Muscle layer of colon (tissue), 2 donors: ENCODE data around the gene TMEM114.
"Not testable (repeated sequence)": the region's sequence is repeated elsewhere in the genome, so short reads cannot be mapped to it uniquely, and the experiment has no call there.

Experiments
- H3K27ac ChIP-seq: one replicate; pipeline ENCODE4 v1.7.0; 2013; ENCODE audit warnings: low read depth, mild to moderate bottlenecking, low read length, moderate library complexity
- H3K27me3 ChIP-seq, 2 donors: one replicate each; pipeline ENCODE4 v1.7.0; 2013; ENCODE audit warnings: low read length in 2 of 2, mild to moderate bottlenecking in 2 of 2; ENCODE audit not compliant: insufficient read depth in 2 of 2, control insufficient read depth in 1 of 2
- H3K36me3 ChIP-seq: one replicate; pipeline ENCODE4 v1.7.0; 2013; ENCODE audit warnings: mild to moderate bottlenecking, low read length; ENCODE audit not compliant: insufficient read depth
- H3K4me1 ChIP-seq: one replicate; pipeline ENCODE4 v1.7.0; 2013; ENCODE audit warnings: mild to moderate bottlenecking, low read length; ENCODE audit not compliant: insufficient read depth
- H3K4me3 ChIP-seq, 2 donors: one replicate each; pipeline ENCODE4 v1.7.0; 2013; ENCODE audit warnings: low read length in 2 of 2, low read depth in 1 of 2, mild to moderate bottlenecking in 1 of 2, moderate library complexity in 1 of 2
- H3K9ac ChIP-seq: one replicate; pipeline ENCODE4 v1.7.0; 2013; ENCODE audit warnings: low read length
- H3K9me3 ChIP-seq: one replicate; pipeline ENCODE4 v1.7.0; 2013; ENCODE audit warnings: mild to moderate bottlenecking, low read length
- donor health status: abdominal sarcoma.
- donor health status: Adenocarcinoma of cecum.

Gene TMEM114

GRCh38 chr16:8571061-8571596 lies 19.2 kb downstream of the TMEM114 start:
- Histone ChIP-seq H3K27me3 (peaks cover 8 to 19% of the 10 kb centered on the region in 2 donors), H3K4me3 (no peak overlapping the region), H3K36me3 (no peaks in the 10 kb centered on the region), H3K27ac (no peak overlapping the region), H3K4me1 (no peaks in the 10 kb centered on the region), H3K9ac (no peak overlapping the region), H3K9me3 (no peaks in the 10 kb centered on the region)

GRCh38 chr16:8570393-8570792 lies 19.9 kb downstream of the TMEM114 start:
- not testable (repeated sequence) for H3K9ac ChIP-seq, H3K36me3 ChIP-seq, H3K27ac ChIP-seq, H3K4me1 ChIP-seq, H3K9me3 ChIP-seq, H3K4me3 ChIP-seq
- peaks cover 8 to 19% of the 10 kb centered on the region in 2 donors for H3K27me3 ChIP-seq

GRCh38 chr16:8569650-8570346 lies 20.5 kb downstream of the TMEM114 start:
- H3K4me1 ChIP-seq, result no peaks in the 10 kb centered on the region
- H3K27me3 ChIP-seq, result peaks cover 8 to 19% of the 10 kb centered on the region in 2 donors
- no peaks in the 10 kb centered on the region for H3K9me3 ChIP-seq
- H3K27ac ChIP-seq, result no peak overlapping the region
- no peak overlapping the region for H3K9ac ChIP-seq
- H3K4me3 ChIP-seq, result no peak overlapping the region
- H3K36me3 ChIP-seq, result no peaks in the 10 kb centered on the region

GRCh38 chr16:8568231-8568617 lies 22.1 kb downstream of the TMEM114 start:
- H3K36me3 ChIP-seq, result no peaks in the 10 kb centered on the region
- no peaks in the 10 kb centered on the region for H3K9me3 ChIP-seq
- H3K4me1 ChIP-seq, result no peaks in the 10 kb centered on the region
- H3K27ac ChIP-seq, result no peak overlapping the region
- peaks cover 8 to 14% of the 10 kb centered on the region in 2 donors for H3K27me3 ChIP-seq
- no peak overlapping the region for H3K9ac ChIP-seq
- no peak overlapping the region for H3K4me3 ChIP-seq

GRCh38 chr16:8567355-8568230 lies 22.7 kb downstream of the TMEM114 start:
- no peak overlapping the region for H3K27ac ChIP-seq
- H3K4me3 ChIP-seq, result no peak overlapping the region
- H3K36me3 ChIP-seq, result no peaks in the 10 kb centered on the region
- no peaks in the 10 kb centered on the region for H3K9me3 ChIP-seq
- no peak overlapping the region for H3K9ac ChIP-seq
- H3K4me1 ChIP-seq, result no peaks in the 10 kb centered on the region
- peaks cover 8 to 10% of the 10 kb centered on the region in 2 donors for H3K27me3 ChIP-seq

GRCh38 chr16:8565498-8565897 lies 24.8 kb downstream of the TMEM114 start:
- no peaks in the 10 kb centered on the region for H3K36me3 ChIP-seq

GRCh38 chr16:8564934-8565345 lies 25.4 kb downstream of the TMEM114 start:
- H3K36me3 ChIP-seq, result no peaks in the 10 kb centered on the region
- H3K9ac ChIP-seq, result no peak overlapping the region
- H3K4me1 ChIP-seq, result no peaks in the 10 kb centered on the region
- no peak overlapping the region for H3K27ac ChIP-seq
- peaks cover 8 to 10% of the 10 kb centered on the region in 2 donors for H3K27me3 ChIP-seq
- H3K4me3 ChIP-seq, result no peak overlapping the region
- no peaks in the 10 kb centered on the region for H3K9me3 ChIP-seq

More at GRCh38 chr16:8565498-8565897, 24.8 kb downstream of the TMEM114 start:
- Histone ChIP-seq H3K9ac (no peak overlapping the region), H3K4me3 (no peak overlapping the region), H3K4me1 (no peaks in the 10 kb centered on the region), H3K9me3 (no peaks in the 10 kb centered on the region), H3K27ac (no peak overlapping the region), H3K27me3 (peaks cover 8 to 10% of the 10 kb centered on the region in 2 donors)

GRCh38 chr16:8563944-8564540 lies 26.3 kb downstream of the TMEM114 start:
- not testable (repeated sequence) for H3K9me3 ChIP-seq, H3K27me3 ChIP-seq, H3K27ac ChIP-seq, H3K4me1 ChIP-seq, H3K4me3 ChIP-seq, H3K9ac ChIP-seq, H3K36me3 ChIP-seq

- H3K27ac ChIP-seq, result no peak overlapping the region
- H3K9ac ChIP-seq, result no peak overlapping the region
- H3K27me3 ChIP-seq, result no peaks in the 10 kb centered on the region
- H3K9me3 ChIP-seq, result no peaks in the 10 kb centered on the region
- H3K4me1 ChIP-seq, result no peaks in the 10 kb centered on the region
- H3K4me3 ChIP-seq, result no peak overlapping the region
- no peaks in the 10 kb centered on the region for H3K36me3 ChIP-seq
Observed at GRCh38 chr16:8561496-8561895, 28.8 kb downstream of the TMEM114 start.

GRCh38 chr16:8555400-8555799 lies 34.9 kb downstream of the TMEM114 start:
- no peaks in the 10 kb centered on the region for H3K4me1 ChIP-seq
- H3K27me3 ChIP-seq, result peaks cover 5 to 8% of the 10 kb centered on the region in 2 donors
- H3K4me3 ChIP-seq, result no peak overlapping the region
- H3K9me3 ChIP-seq, result no peaks in the 10 kb centered on the region
- no peak overlapping the region for H3K9ac ChIP-seq
- no peaks in the 10 kb centered on the region for H3K36me3 ChIP-seq
- H3K27ac ChIP-seq, result no peak overlapping the region

GRCh38 chr16:8554881-8555280 lies 35.4 kb downstream of the TMEM114 start:
- Histone ChIP-seq H3K4me3 (no peak overlapping the region), H3K9ac (no peak overlapping the region), H3K27me3 (peaks cover 5 to 8% of the 10 kb centered on the region in 2 donors), H3K9me3 (no peaks in the 10 kb centered on the region), H3K27ac (no peak overlapping the region), H3K36me3 (no peaks in the 10 kb centered on the region), H3K4me1 (no peaks in the 10 kb centered on the region)
